ENCODE results near the gene PRIMA1. TPM values are rescaled to one million over a fixed set of nuclear protein-coding genes. Genes with fewer than 3 reads are reported as not detected.
"Not testable (repeated sequence)": the region's sequence is repeated elsewhere in the genome, so short reads cannot be mapped to it uniquely, and the experiment has no call there.

The PRIMA1 gene, protein sequence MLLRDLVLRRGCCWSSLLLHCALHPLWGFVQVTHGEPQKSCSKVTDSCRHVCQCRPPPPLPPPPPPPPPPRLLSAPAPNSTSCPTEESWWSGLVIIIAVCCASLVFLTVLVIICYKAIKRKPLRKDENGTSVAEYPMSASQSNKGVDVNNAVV
- total RNA-seq (2014; rRNA removed; shearing (Covaris generic)): not detected in 2 replicates

- DNase-seq (ENCODE audit: low spot score): no peak
Measured at GRCh38 chr14:93788293-93788542, at the start of gene PRIMA1. TSS of gene PRIMA1 (minus strand) at chr14:93788485. CDS start at chr14:93787718, 767 bp downstream.

DNA sequence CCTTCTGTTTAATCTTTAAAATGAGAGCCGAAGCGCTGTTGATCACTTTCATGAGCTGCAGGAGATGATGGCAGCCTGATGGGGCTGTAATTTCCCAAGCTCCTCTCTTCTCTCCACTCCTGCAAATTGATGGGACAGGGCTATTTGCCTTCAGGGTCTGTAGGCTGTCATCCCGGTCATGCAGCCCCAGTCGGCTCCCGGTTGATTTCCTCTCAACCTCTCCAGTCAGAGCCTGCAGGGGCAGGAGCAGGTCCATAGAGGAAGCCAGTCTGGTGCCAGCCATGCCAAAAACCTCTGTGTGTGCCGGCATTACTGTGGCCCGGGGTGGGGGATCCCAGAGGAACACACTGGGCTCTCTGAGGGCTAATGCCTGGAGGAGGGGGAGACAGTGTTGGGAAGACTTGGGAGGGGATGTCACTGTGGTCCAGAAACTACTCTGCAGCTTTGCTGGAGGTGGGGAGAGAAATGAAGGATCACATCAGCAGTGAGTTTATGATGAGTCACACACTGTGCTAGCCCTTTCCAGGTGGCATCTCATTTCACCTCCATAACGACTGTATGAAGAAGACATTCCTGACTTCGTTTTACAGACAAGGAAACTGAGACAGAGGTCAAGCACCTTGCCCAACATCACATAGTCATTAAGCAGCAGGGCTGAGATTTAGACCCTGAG lies 46.5 kb upstream of the PRIMA1 start:
- no peak for DNase-seq (ENCODE audit: low spot score)

GRCh38 chr14:93832665-93833064 lies 44.4 kb upstream of the PRIMA1 start:
- DNase-seq (ENCODE audit: low spot score): peak; percentile 1

DNA sequence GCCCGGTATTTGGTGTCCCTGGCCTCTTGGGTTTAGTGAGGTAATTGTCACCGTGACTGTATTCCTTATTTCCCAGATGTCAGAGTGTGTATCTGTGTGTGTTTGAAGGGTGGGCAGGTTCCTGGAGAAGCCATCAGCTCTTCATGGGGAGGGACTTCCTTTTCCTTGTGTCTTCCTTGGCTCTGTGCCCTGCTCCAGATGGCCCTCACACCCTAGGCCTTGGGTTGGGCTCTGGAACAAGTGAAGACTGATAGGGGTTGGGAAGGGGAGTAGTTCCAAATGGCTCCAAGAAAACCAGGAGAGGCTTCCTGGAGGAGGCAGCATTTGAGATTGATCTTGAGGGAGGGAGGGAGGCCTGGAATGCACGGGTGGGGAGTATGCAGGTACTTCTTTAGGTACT lies 43.8 kb upstream of the PRIMA1 start:
- no peak for DNase-seq (ENCODE audit: low spot score)

DNA sequence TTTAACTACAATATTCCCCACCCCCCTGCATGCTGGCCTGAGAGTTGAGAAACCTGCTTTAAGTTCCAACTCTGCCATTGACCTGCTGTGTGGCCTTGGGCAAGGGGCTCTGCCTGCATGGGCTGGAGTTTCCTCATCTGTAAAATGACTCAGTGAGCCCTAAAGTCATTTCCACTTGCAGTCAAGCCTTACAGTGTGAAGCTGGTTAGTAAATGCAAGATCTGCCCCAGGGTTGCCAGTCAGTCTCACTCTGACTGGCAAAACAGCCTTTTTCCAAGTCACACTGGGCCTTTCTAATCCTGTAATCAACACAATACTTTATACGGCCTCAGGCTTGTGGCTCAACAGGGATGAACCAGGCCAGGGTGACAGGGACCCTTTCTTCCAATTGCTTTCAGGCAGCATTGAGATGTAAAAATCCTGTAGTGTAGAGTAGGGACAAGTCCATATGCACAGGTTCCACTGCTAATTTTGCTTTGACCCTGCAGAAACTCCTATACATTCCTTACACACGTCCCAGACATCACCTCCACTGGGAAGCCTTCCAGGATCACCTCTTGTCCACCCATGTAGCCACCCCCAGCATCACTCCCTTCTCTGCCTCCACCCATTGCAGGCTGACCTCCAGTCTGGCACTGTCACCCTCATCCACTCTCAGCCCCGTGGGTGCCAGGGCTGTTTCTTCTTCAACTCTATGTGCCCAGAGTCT lies 42.6 kb upstream of the PRIMA1 start:
- DNase-seq (ENCODE audit: low spot score): no peak

DNA sequence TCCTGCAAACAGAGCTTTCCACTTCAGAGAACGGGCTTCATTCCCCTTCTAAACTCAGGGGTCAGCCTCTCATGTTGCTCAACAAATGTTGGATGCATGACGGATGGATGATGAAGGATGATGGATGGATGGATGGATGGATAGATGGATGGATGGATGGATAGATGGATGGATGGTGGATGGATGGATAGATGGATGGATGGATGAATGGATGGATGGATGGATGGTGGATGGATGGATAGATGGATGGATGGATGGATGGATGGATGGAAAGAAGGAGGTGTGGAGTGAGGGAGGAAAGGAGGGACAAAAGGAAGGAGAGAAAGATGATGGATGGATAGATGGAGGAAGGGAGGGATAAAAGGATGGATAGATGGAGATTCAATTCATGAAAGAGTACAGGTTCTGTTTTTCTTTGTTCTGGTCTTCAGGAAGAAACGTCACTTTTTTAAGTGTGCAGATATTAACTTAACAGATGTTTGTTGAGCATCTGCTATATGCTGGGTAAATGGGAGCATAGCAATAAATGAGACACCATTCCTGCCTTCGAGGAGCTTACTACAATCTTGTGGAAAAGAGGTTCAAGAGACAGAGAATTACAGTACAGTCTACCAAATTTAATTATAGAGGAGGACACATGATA lies 41.7 kb upstream of the PRIMA1 start:
- DNase-seq (ENCODE audit: low spot score): no peak

DNA sequence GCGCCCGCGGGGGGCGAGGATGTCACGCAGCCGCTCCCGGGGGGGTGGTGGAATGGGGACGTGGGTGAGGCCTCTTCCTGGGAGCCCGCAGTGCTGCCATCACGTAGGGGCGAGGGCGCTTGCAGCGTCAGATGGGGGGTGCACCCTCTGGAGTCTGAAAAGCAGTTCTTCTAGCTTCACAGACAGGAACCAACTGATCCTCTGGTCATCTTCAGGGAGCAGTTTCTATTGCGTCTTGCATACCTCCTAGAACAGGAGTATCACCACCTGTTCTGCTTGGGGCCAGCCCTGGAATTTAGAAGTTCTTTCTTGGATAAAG lies 36.9 kb upstream of the PRIMA1 start:
- DNase-seq (ENCODE audit: low spot score): no peak

DNA sequence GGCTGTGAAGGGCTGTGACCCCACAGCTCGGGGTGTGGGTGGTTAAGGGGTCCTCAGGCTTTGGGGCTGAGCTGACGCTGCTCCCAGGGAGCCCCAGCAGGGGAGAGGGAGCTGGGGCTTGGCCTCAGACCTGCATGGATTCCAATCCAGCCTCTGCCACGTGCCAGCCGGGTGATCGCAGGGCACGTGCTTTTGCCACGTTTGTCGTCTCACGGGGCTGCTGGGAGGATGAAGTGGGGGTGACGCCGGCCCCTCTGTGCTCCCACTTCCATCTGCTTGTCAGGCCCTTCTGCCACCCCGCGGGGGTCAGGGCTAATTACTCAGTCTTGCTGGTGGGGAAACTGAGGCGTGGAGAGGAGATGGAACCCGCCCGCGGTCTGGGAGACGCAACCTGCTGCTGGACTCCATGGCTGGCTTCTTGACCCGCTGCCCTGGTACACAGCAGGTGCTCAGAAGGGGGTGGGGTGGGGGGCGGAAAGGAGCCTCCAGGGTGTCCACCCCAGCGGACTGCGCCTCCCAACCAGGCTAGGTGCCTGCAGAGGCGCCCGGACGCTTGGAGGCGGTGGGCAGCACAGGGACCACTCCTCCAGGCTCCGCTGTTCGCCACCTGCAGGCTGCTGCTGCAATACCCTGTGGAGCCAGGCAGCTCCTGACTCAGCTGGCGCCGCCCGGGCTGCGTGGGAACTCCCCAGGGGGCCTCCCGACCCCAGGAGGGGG lies 36.4 kb upstream of the PRIMA1 start:
- no peak for DNase-seq (ENCODE audit: low spot score)

GRCh38 chr14:93824076-93824475 lies 35.8 kb upstream of the PRIMA1 start:
- DNase-seq (ENCODE audit: low spot score): no peak

DNA sequence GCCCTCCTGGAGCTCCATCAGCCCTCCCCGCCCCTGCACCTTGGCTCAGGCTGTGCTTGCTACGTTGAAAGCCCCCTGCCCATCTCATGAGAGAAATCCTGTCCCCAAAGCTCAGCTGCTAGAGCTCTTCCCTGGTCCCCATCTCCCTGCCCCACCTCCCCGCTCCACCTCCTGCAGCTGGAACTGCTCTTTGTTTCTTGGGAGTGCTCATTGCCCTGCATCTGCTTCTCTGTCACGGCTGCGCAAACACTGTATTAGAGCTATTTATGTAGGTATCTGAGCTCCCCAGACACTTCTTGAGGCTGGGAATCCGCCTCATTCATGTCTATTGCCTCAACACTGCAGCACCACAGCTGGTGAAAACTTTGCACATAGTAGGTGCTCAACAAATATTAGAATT lies 32.8 kb upstream of the PRIMA1 start:
- no peak for DNase-seq (ENCODE audit: low spot score)

DNA sequence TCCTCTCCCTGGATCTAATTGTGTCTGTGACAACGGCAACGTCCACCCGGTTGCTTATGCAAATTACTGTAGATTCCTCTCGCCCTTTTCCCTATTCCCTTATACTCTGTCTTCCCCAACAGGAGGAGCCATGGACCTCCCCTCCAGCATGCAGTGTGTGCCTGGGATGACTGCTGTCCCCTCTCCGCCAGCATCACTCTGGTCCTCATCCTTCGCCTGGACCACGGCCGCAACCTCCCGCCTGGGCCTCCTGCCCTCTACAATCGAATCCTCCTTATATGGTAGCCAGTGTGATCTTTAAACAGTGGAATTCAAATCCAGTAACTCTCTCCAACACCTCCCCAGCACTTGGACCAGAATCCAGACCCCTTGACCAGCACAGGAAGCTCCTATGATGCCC lies 30.6 kb upstream of the PRIMA1 start:
- no peak for DNase-seq (ENCODE audit: low spot score)

DNA sequence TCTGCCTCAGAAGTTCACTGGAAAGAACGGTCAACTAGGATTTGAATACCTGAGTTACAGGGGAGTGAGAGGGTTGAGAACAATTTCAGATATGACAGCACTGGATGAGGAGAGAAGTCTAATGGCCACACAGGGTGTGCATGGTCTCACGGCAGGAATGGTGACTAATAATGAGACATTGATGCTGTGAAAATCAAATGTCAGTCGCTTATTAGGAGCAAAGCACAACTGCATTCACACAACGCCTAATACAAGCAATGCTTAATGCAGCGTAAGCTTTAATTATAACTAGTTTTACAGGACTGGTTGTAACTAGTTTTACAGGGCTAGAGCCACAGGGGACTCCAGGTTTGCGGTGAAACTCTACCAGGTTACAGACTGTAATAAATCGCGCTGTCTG lies 23.4 kb upstream of the PRIMA1 start:
- no peak for DNase-seq (ENCODE audit: low spot score)

DNA sequence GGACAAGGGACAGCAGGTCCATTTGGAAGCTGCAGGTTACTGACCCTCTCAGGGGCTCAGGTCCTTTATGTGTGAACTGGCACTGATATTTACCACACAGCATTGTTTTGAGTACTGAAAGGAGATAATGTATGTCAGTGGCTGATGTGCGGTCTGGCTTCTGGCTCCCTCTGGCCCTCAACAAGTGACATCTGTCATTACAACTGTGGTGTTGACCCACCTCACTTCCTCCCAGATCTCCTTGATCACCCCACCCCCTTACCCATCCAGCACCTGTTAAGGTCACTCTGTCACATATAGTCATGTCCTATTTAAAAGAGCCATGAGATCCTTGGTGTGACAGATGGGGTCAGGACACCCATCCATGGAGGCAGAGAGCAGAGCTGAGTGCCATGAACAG lies 22.7 kb upstream of the PRIMA1 start:
- DNase-seq (ENCODE audit: low spot score): no peak

DNA sequence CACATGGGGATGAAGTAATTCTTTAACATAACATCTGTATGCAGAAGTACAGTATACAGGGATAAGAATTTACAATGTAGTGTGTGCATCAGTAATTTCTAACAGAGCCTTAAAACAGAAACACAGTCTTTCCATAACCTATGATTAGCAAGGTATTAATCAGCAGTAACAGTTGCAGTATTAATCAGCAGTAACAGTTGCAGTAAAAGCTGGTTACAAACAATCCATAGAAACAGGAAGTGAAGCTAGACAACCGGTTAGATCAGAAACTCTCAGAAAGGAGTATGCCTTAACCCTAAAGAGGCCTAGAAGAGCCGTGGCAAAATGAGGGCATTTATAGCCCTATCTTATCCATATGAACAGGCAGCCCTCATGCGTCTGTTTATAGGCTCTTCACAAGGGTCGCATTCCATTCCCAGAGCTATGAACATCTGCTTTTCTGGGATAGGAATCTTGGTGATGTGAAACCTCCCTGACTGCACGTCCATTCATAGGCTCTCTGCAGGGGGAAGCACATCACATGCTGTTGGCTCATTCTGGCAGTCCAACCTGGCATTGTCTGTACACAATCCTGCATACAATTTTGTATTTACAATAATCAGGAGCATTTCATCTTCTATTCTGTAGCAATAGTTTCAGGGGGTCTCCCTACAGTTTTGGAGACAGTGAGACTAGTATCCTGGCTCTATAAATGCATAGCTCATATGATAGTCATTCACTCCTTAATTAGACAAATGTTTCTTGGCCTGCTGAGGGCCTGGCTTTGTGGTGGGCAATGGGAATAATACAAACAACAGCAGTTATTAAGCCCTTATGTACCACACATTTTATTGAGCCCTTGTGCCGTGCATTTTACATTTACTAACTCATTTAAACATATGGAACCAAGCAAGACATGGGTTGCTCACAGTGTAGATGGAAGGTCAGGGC lies 21.5 kb upstream of the PRIMA1 start:
- not testable (repeated sequence) for DNase-seq (ENCODE audit: low spot score)

- no peak for DNase-seq (ENCODE audit: low spot score)
Measured at GRCh38 chr14:93804654-93805053, 16.4 kb upstream of the PRIMA1 start.

GRCh38 chr14:93803408-93804318 lies 15.4 kb upstream of the PRIMA1 start:
- DNase-seq (ENCODE audit: low spot score): no peak

GRCh38 chr14:93799989-93800921 lies 12.0 kb upstream of the PRIMA1 start:
- DNase-seq (ENCODE audit: low spot score): no peak

GRCh38 chr14:93799617-93799988 lies 11.3 kb upstream of the PRIMA1 start:
- no peak for DNase-seq (ENCODE audit: low spot score)

GRCh38 chr14:93797536-93797935 lies 9.3 kb upstream of the PRIMA1 start:
- DNase-seq (ENCODE audit: low spot score): no peak

Measured in HT-29 (cell line).